OCI-LY1 (cell line): ENCODE measurements around the gene EGFL6.
"Not testable (repeated sequence)": the region's sequence is repeated elsewhere in the genome, so short reads cannot be mapped to it uniquely, and the experiment has no call there.

ENCODE experiments used
- H2AFZ ChIP-seq: fragments of 200-600 bp; sonication (generic), shearing (Covaris generic); 2 replicates; pipeline ENCODE4 v1.6.0; 2014; ENCODE audit warnings: antibody characterized with exemption, mild to moderate bottlenecking, low read length
- H3F3A ChIP-seq: fragments of 200-600 bp; sonication (generic), shearing (Covaris generic); 2 replicates; pipeline ENCODE4 v1.6.0; 2014; ENCODE audit warnings: mild to moderate bottlenecking, antibody characterized with exemption, low read length, moderate library complexity; ENCODE audit not compliant: insufficient read depth
- H3K27ac ChIP-seq: fragments of 200-600 bp; sonication (generic); 2 replicates; pipeline ENCODE4 v1.5.1; 2014; ENCODE audit warnings: low read length, mixed run types, mild to moderate bottlenecking, low read depth; ENCODE audit not compliant: poor library complexity, severe bottlenecking
- H3K27me3 ChIP-seq: fragments of 200-600 bp; sonication (generic); 2 replicates; pipeline ENCODE4 v1.6.0; 2014; ENCODE audit warnings: antibody characterized with exemption, mild to moderate bottlenecking, low read length, moderate library complexity; ENCODE audit not compliant: insufficient read depth
- H3K36me3 ChIP-seq: fragments of 200-600 bp; sonication (generic); 2 replicates; pipeline ENCODE4 v1.6.1; 2014; ENCODE audit warnings: mild to moderate bottlenecking, antibody characterized with exemption, low read length, moderate library complexity, mixed read lengths; ENCODE audit not compliant: insufficient read depth
- H3K4me1 ChIP-seq: fragments of 200-600 bp; sonication (generic); 2 replicates; pipeline ENCODE4 v1.5.1; 2014; ENCODE audit warnings: mild to moderate bottlenecking, low read length, moderate library complexity; ENCODE audit not compliant: insufficient read depth, severe bottlenecking
- H3K4me2 ChIP-seq: fragments of 200-600 bp; sonication (generic), shearing (Covaris generic); 2 replicates; pipeline ENCODE4 v1.6.1; 2014; ENCODE audit warnings: low read length
- H3K4me3 ChIP-seq: fragments of 200-600 bp; sonication (generic); 2 replicates; pipeline ENCODE4 v1.5.1; 2014; ENCODE audit warnings: low read length, low read depth, mild to moderate bottlenecking, mixed read lengths; ENCODE audit not compliant: poor library complexity, severe bottlenecking
- H3K79me2 ChIP-seq: fragments of 200-600 bp; shearing (Covaris generic); 2 replicates; pipeline ENCODE4 v1.6.1; 2016; ENCODE audit warnings: mixed run types, low read length, mixed read lengths; ENCODE audit not compliant: insufficient read depth
- H3K9ac ChIP-seq: fragments of 200-600 bp; sonication (generic), shearing (Covaris generic); 2 replicates; pipeline ENCODE4 v1.6.1; 2014; ENCODE audit warnings: mild to moderate bottlenecking, low read length, mixed read lengths
- H3K9me2 ChIP-seq: fragments of 200-600 bp; sonication (generic), shearing (Covaris generic); 2 replicates; pipeline ENCODE4 v1.6.1; 2014; ENCODE audit warnings: low read depth, mild to moderate bottlenecking, low read length, mixed read lengths
- H3K9me3 ChIP-seq: fragments of 200-600 bp; shearing (Covaris generic); 2 replicates; pipeline ENCODE4 v1.6.1; 2014; ENCODE audit warnings: low read length, mixed read lengths
- H4K20me1 ChIP-seq: fragments of 200-600 bp; sonication (generic), shearing (Covaris generic); 2 replicates; pipeline ENCODE4 v1.6.0; 2016; ENCODE audit warnings: mild to moderate bottlenecking, low read length; ENCODE audit not compliant: insufficient read depth
- CTCF ChIP-seq: fragments of 200-600 bp; sonication (generic), shearing (Covaris generic); IDR thresholded peaks from 2 replicates; pipeline ENCODE4 v1.5.1; 2017; ENCODE audit warnings: mild to moderate bottlenecking, antibody characterized with exemption, low read length, moderate library complexity, mixed read lengths
- EZH2 ChIP-seq: fragments of 200-600 bp; sonication (generic), shearing (Covaris generic); IDR thresholded peaks from 2 replicates; pipeline ENCODE4 v1.8.0; 2017; ENCODE audit warnings: borderline replicate concordance, mixed run types, mild to moderate bottlenecking, antibody characterized with exemption, low read length, moderate library complexity, mixed read lengths

The EGFL6 gene

DNA sequence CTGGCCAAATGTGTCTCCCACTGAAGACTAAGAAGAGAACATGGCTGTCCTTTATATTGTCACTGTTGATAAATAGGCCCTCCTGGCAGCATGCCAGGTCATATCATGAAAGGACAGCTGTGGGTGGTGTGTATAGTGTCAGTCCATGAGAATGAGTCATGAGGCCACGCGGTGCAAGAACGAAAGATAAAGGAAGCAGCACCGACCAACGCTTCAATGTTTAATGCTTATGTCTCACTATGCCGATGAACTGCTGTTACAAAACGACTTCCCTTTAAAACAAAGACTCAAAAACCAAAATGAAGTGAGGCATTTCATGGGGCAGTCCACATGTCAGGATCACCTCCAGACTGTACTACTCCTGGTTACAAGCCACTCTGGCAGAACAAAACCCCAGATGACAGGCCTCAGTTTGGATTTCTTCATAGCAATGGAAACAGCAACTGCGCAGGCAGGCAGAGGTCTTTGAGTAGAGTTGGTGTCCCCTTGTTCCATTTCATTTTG lies 78.4 kb downstream of the EGFL6 start:
- H4K20me1 ChIP-seq, result no peaks in the 10 kb centered on the region
- TF ChIP-seq EZH2 (no peak), CTCF (no peak)

DNA sequence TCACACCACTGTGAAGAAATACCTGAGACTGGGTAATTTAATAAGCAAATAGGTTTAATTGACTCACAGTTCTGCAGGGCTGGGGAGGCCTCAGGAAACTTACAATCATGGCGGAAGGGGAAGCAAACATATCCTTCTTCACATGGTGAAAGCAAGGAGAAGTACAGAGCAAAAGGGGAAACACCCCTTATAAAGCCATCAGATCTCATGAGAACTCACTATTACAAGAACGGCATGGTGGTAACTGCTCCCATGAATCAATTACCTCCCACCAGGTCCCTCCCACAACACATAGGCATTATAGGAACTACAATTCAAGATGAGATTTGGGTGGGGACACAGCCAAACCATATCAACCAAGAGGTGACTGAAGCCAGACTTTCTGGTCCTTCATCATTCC lies 78.9 kb downstream of the EGFL6 start:
- H3K9ac ChIP-seq, H3F3A ChIP-seq, H3K27me3 ChIP-seq, H3K36me3 ChIP-seq, H3K9me2 ChIP-seq, H4K20me1 ChIP-seq, H3K4me1 ChIP-seq, H3K4me2 ChIP-seq, H2AFZ ChIP-seq, H3K27ac ChIP-seq, H3K9me3 ChIP-seq, H3K79me2 ChIP-seq, H3K4me3 ChIP-seq: not testable (repeated sequence)

More for the DNA sequence above, 78.4 kb downstream of the EGFL6 start:
- H3K9ac ChIP-seq, result no peak overlapping the region
- H3K4me3 ChIP-seq, result no peak overlapping the region
- H3K79me2 ChIP-seq, result no peaks in the 10 kb centered on the region
- no peaks in the 10 kb centered on the region for H3K9me2 ChIP-seq
- H3F3A ChIP-seq, result no peaks in the 10 kb centered on the region
- no peaks in the 10 kb centered on the region for H3K27me3 ChIP-seq
- H3K36me3 ChIP-seq, result no peaks in the 10 kb centered on the region
- H3K27ac ChIP-seq, result no peak overlapping the region
- peaks cover 6% of the 10 kb centered on the region for H3K4me1 ChIP-seq
- H2AFZ ChIP-seq, result no peak overlapping the region
- no peak overlapping the region for H3K4me2 ChIP-seq
- H3K9me3 ChIP-seq, result no peaks in the 10 kb centered on the region

DNA sequence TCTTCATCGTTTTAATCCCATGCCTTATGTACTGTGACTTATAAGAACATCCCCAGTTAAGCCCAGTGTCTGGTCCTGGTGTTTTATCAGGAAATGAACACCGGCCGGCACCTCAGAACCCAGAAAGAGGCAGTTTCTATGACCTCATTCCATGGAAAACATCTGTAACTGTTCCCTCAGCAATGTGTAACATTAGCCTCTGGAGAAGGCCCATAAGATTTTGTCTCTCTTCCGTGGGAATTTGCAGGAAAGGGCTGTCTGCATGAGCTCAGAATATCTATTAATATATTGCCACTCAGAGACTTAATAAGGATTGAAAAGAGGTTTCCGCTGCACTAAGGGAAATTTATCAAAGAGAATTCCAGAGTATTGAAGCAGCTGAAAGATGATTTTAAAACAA lies 80.4 kb downstream of the EGFL6 start:
- Histone ChIP-seq H3K4me1 (peaks cover 17% of the 10 kb centered on the region), H3K27me3 (no peaks in the 10 kb centered on the region), H3K27ac (no peak overlapping the region), H2AFZ (no peak overlapping the region), H3K79me2 (no peaks in the 10 kb centered on the region), H3F3A (no peaks in the 10 kb centered on the region), H3K36me3 (no peaks in the 10 kb centered on the region), H4K20me1 (no peaks in the 10 kb centered on the region), H3K9ac (no peak overlapping the region), H3K4me3 (no peak overlapping the region), H3K9me2 (no peaks in the 10 kb centered on the region), H3K4me2 (no peak overlapping the region), H3K9me3 (no peaks in the 10 kb centered on the region)
- TF ChIP-seq CTCF (no peak), EZH2 (no peak)

GRCh38 chrX:13650318-13650717 lies 80.9 kb downstream of the EGFL6 start:
- Histone ChIP-seq H3K9me2 (no peaks in the 10 kb centered on the region), H3K4me2 (no peak overlapping the region), H3K36me3 (peaks cover 3% of the 10 kb centered on the region; the same call in 1 of the 2 replicates), H4K20me1 (no peaks in the 10 kb centered on the region), H3K9ac (no peak overlapping the region), H3K4me1 (peaks cover 17% of the 10 kb centered on the region), H3K27ac (no peak overlapping the region), H3K9me3 (no peaks in the 10 kb centered on the region), H3K27me3 (no peaks in the 10 kb centered on the region), H3K79me2 (no peaks in the 10 kb centered on the region), H3K4me3 (no peak overlapping the region), H3F3A (no peaks in the 10 kb centered on the region), H2AFZ (no peak overlapping the region)
- TF ChIP-seq CTCF (no peak), EZH2 (no peak)
